Measurements from ENCODE around the gene DTX3L. TPM values are rescaled to one million over a fixed set of nuclear protein-coding genes. Genes with fewer than 3 reads are reported as not detected.

DTX3L gene
- polyA plus RNA-seq, 6 donors from 2014 or later: 10.9 to 34.1 (median 27.0) TPM

DNA sequence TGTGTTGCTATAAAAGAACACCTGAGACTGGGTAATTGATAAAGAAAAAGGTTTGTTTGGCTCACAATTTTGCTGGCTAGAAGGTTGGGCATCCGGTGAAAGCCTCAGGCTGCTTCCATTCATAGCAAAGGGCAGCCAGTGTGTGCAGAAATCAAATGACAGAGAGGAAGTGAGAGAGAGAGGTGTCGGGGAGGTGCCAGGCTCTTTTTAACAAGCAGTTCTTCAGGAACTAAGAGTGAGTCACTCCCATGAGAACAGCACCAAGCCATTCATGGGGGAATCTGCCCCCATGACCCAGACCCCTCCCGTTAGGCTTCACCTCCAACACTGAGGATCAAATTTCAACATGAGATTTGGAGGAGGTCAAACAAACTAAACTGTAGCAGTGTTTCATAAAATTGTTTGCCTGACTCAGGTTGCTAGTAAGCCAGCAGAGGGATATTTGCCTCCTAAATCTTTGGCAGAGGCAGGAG, 8.8 kb downstream of the DTX3L start:
- Mint-ChIP-seq H3K36me3 (peaks cover 7 to 11% of the 10 kb centered on the region in 2 donors), H3K4me1 (peaks cover 64 to 78% (median 75%) of the 10 kb centered on the region in 3 donors), H3K27me3 (no peaks in the 10 kb centered on the region), H3K9me3 (peaks cover 0 to 4% (median 2%) of the 10 kb centered on the region in 7 donors), H3K4me3 (peak overlapping the region in 6 of 8 donors; percentile 30 to 86 (median 48)), H3K27ac (peak overlapping the region; percentile 94 to 99 (median 97))
- DNase-seq (peak; percentile 57), ATAC-seq (ENCODE audit: low read depth in 2 of 2) (peak; percentile 13 to 15)

DNA sequence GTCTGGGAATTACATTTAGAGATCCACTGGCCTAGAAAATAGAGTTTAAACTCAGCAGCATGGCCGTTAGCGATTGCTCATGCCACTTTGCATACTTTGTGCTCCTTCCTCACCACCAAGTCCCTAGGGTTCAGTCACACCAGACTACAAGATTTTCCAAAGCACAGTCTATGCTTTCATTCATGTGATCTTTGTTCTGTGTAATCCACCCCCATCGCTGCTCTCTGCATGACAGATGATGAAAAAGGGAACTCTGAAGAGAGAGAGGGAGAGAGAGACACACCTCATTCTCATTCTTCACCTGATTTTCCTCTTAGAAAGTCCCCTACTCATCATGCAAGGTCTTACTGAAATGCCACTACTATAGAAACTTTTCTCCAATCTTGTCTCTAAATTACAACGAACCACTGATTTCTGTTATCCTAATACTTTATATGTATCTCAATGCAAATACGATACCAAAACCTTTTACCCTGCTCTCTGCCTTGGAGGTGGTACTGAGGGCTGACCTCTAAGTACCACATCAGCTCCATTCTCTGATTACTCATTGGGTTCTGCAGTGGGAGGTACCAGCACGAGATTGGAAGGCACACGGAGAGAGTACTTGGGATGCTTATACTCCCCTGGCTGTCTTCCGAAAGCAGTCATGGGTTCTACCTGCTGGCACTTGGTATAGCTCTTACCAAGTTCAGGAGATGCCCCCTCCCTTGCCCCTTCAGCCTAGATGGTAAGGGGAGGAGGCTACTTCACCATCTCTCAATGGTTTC, 12.2 kb downstream of the DTX3L start:
- DNase-seq (peak; percentile 94), ATAC-seq (ENCODE audit: low read depth in 2 of 2) (peak; percentile 88 to 90)
- Mint-ChIP-seq H3K27ac (peak overlapping the region; percentile 94 to 100 (median 100)), H3K27me3 (no peaks in the 10 kb centered on the region), H3K4me1 (peaks cover 53 to 87% (median 59%) of the 10 kb centered on the region in 3 donors), H3K36me3 (peaks cover 3 to 5% of the 10 kb centered on the region in 2 donors), H3K9me3 (peaks cover 2 to 8% (median 5%) of the 10 kb centered on the region in 7 donors), H3K4me3 (peak overlapping the region; percentile 82 to 100 (median 99))

DNA sequence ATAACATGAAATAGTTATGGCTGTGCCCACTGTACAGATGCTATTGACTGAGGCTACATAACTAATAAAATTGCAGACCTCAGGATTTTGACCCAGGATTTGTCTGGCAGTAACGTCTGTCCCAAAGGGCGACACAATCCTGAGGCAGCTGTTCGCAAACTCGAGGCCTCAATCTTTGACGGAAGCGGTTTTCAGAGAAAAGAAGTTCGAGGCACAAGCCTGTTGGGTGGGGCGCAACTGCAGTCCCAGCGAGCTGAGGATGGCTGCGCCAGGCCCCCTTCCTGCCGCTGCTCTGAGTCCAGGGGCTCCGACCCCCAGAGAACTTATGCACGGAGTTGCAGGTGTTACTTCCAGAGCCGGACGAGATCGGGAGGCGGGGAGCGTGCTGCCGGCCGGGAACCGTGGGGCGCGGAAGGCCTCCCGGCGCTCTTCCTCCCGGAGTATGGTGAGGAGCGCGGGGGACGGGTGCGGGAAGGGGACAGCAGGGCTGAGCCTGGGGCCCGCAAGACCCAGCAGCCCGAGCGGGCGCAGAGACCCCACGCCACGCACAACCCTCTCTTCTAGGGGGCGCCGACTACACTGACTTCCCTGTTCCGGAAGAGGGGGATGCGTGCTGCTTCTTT, 13.4 kb downstream of the DTX3L start, which contains the start of gene PARP15:
TSS of gene PARP15 (plus strand) at position 242 of the 623 bp plus-strand sequence. CDS start at position 260, 18 bp downstream.
- Mint-ChIP-seq H3K27ac (peak within 1 kb of the TSS; percentile 94 to 100 (median 100)), H3K9me3 (peaks cover 8 to 19% (median 15%) of the 10 kb centered on the region in 7 donors), H3K27me3 (no peaks in the 10 kb centered on the region), H3K4me1 (peaks cover 56 to 86% (median 62%) of the 10 kb centered on the region in 3 donors), H3K4me3 (peak within 1 kb of the TSS; percentile 82 to 100 (median 99)), H3K36me3 (peaks cover 15 to 16% of the 10 kb centered on the region in 2 donors)
- ATAC-seq (ENCODE audit: low read depth in 2 of 2) (no peak), DNase-seq (peak; percentile 52)

DNA sequence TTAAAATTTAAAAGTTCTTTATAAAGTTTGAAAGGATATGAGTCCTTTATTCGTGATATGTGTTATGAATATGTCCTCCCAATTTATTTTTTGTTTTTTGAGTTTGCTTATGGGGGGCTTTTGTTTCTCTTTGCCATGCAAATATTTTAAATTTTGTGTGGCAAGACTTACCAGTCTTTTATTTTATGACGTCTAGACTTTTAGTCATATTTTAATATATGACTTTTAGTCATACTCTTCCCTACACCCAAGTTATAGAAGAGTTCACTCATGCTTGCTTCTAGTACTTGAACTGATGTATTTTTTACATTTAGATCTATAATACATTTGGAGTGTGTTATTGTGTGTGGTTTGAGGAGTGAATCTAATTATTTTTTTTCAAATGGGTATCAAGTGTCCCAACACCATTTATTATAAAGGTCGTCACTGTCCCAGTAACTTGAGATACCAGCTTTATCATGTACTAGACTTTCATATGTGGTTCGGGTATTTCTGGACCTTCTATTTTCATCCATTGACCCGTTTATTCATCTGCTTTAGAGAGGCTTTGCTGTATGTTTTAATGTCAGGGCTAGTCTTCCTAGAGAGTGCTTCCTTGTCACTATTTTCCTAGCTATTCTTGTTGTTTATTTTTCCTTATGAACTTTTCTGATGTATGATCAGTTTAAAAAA, 14.1 kb downstream of the DTX3L start:
- ATAC-seq (ENCODE audit: low read depth in 2 of 2): no peak
- peaks cover 50 to 81% (median 55%) of the 10 kb centered on the region in 3 donors for H3K4me1 Mint-ChIP-seq
- DNase-seq: no peak
- H3K36me3 Mint-ChIP-seq: peaks cover 18 to 22% of the 10 kb centered on the region in 2 donors
- H3K27me3 Mint-ChIP-seq: no peaks in the 10 kb centered on the region
- H3K4me3 Mint-ChIP-seq: peak overlapping the region; percentile 82 to 100 (median 99)
- H3K27ac Mint-ChIP-seq: peak overlapping the region; percentile 94 to 100 (median 100)
- peaks cover 4 to 23% (median 19%) of the 10 kb centered on the region in 7 donors for H3K9me3 Mint-ChIP-seq

DNA sequence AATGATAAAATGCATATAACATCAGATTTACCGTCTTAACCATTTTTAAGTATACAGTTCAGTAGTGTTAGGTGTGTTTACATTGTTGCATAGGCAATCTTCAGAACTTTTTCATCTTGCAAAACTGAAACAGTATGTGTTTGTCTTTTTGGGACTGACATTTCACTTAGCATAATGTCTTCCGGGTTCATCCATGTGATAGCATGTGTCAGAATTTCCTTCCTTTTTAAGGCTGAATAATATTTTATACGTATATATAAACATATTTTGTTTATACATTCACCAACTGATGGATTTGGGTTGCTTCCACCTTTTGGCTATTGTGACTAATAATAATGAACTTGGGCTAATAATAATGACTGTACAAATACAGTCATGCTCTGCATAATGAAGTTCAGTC, 16.3 kb downstream of the DTX3L start:
- Mint-ChIP-seq H3K36me3 (peaks cover 33 to 34% of the 10 kb centered on the region in 2 donors), H3K4me3 (peak overlapping the region in 3 of 8 donors; percentile 42 to 96 (median 82)), H3K27ac (peak overlapping the region in 2 of 6 donors; percentile 53 to 80), H3K27me3 (no peaks in the 10 kb centered on the region), H3K9me3 (peaks cover 4 to 34% (median 25%) of the 10 kb centered on the region in 7 donors), H3K4me1 (peaks cover 36 to 76% (median 40%) of the 10 kb centered on the region in 3 donors)
- DNase-seq: no peak
- no peak for ATAC-seq (ENCODE audit: low read depth in 2 of 2)

DNA sequence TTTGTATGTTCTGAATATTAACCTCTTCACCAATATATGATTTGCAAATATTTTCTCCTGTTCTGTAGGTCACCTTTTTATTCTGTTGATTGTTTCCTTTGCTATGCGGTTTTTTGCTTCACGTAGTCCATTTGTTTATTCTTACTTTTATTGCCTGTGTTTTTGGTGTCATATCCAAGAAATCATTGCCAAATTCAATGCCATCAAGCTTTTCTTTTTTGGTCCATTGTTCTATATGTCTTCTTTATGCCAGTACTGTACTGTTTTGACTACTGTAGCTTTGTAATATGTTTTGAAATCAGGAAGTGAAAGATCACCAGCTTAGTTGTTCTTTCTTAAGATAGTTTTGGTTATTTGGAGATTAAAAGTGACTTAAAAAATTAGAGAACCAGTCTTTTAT, 17.5 kb downstream of the DTX3L start:
- peaks cover 29 to 75% (median 34%) of the 10 kb centered on the region in 3 donors for H3K4me1 Mint-ChIP-seq
- H3K4me3 Mint-ChIP-seq: peak overlapping the region in 3 of 8 donors; percentile 37 to 82 (median 39)

DNA sequence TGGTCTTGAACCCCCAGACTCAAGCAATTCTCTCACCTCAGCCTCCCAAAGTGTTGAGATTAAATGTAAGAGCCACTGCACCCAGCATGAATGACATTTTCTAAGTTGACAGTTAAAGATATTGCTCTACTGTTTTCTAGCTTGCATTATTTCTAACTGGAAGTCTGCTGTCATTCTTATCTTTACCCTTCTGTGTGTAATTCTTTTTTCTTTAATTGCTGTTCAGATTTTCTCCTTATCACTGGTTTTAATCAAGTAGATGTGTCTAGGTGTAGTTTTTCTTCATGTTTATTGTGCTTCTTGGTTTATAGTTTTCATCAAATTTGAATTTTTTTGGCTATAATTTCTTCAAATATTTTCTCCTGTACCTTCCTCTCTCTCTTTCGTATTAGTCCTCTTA, 18.3 kb downstream of the DTX3L start:
- Mint-ChIP-seq H3K4me3 (peak overlapping the region in 2 of 8 donors; percentile 25 to 52), H3K9me3 (peaks cover 4 to 34% (median 25%) of the 10 kb centered on the region in 7 donors), H3K36me3 (peaks cover 34 to 36% of the 10 kb centered on the region in 2 donors), H3K27me3 (no peaks in the 10 kb centered on the region), H3K27ac (peak overlapping the region in 5 of 6 donors; percentile 20 to 89 (median 83)), H3K4me1 (peaks cover 28 to 74% (median 32%) of the 10 kb centered on the region in 3 donors)
- DNase-seq (no peak), ATAC-seq (ENCODE audit: low read depth in 2 of 2) (no peak)

More for the DNA sequence above, 17.5 kb downstream of the DTX3L start:
- H3K27me3 Mint-ChIP-seq: no peaks in the 10 kb centered on the region
- H3K36me3 Mint-ChIP-seq: peaks cover 34 to 36% of the 10 kb centered on the region in 2 donors
- no peak for ATAC-seq (ENCODE audit: low read depth in 2 of 2)
- peaks cover 4 to 34% (median 25%) of the 10 kb centered on the region in 7 donors for H3K9me3 Mint-ChIP-seq
- H3K27ac Mint-ChIP-seq: peak overlapping the region in 4 of 6 donors; percentile 5 to 89 (median 64)
- DNase-seq: no peak

DNA sequence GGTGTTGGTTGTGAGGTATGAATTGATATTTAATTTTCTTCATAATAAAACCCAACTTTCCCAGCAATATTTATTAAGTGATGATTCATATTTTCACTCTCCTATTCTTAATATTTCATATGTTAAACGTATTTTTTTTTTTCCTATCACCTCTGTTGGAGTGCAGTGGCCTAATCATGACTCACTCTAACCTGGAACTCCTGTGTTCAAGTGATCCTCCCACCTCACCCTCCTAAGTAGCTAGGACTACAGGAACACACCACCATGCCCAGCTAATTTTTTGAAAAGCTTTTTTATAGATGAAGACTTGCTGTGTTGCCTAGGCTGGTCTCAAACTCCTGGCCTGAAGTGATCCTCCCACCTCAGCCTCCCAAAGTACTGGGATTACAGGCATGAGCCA, 22.0 kb downstream of the DTX3L start:
- H3K36me3 Mint-ChIP-seq: peaks cover 32 to 36% of the 10 kb centered on the region in 2 donors
- DNase-seq (no peak), ATAC-seq (ENCODE audit: low read depth in 2 of 2) (no peak)
- H3K9me3 Mint-ChIP-seq: peaks cover 4 to 34% (median 25%) of the 10 kb centered on the region in 7 donors
- no peak overlapping the region for H3K4me3 Mint-ChIP-seq
- H3K4me1 Mint-ChIP-seq: peaks cover 28 to 75% (median 48%) of the 10 kb centered on the region in 3 donors
- H3K27ac Mint-ChIP-seq: peak overlapping the region in 5 of 6 donors; percentile 5 to 87 (median 61)
- H3K27me3 Mint-ChIP-seq: no peaks in the 10 kb centered on the region

DNA sequence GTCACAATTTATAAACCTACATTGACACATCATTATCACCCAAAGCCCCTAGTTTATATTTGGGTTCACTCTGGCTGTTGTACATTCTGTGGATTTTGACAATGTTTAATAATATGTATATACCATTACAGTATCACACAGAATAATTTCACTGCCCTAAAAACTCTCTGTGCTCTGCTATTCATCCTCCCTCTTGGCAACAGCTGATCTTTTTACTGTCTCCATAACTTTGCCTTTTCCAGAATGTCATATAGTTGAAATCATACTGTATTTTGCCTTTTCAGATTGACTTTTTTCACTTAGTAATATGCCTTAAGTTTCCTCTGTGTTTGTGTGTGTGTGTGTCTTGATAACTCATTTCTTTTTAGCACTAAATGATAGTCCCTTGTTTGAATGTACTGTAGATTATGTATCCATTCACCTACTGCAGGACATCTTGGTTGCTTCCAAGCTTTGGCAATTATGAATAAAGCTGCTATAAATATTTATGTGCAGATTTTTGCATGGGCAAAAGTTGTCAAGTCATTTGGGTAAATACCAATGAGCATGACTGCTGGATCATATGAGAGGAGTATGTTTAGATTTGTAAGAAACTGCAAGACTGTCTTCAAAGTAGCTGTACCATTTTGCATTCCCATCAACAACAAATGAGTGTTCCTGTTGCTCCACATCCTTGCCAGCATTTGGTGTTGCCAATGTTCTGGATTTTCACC, 22.8 kb downstream of the DTX3L start:
- H3K27me3 Mint-ChIP-seq: no peaks in the 10 kb centered on the region
- DNase-seq (no peak), ATAC-seq (ENCODE audit: low read depth in 2 of 2) (no peak)
- no peak overlapping the region for H3K4me3 Mint-ChIP-seq
- peak overlapping the region; percentile 34 to 90 (median 72) for H3K27ac Mint-ChIP-seq
- peaks cover 0 to 26% (median 18%) of the 10 kb centered on the region in 7 donors for H3K9me3 Mint-ChIP-seq
- peaks cover 24 to 30% of the 10 kb centered on the region in 2 donors for H3K36me3 Mint-ChIP-seq
- H3K4me1 Mint-ChIP-seq: peaks cover 22 to 74% (median 42%) of the 10 kb centered on the region in 3 donors

DNA sequence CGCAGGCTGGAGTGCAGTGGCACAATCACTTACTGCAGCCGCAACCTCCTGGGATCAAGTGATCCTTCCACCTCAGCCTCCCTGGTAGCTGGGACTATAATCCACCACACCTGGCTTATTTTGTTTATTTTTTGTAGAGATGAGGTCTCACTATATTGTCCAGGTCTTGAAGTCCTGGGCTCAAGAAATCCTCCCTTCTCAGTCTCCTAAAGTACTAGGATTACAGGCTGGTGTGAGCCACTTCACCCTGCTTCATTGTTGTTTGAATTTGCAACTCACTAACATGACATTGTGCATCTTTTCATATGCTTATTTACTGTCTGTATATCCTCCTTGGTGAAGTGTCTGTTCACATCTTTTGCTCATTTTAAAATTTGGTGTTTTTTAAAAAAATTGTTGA, 23.4 kb downstream of the DTX3L start:
- H3K9me3 Mint-ChIP-seq: peaks cover 0 to 19% (median 11%) of the 10 kb centered on the region in 7 donors
- H3K27me3 Mint-ChIP-seq: no peaks in the 10 kb centered on the region
- no peak for DNase-seq
- H3K4me1 Mint-ChIP-seq: peaks cover 25 to 78% (median 49%) of the 10 kb centered on the region in 3 donors
- H3K36me3 Mint-ChIP-seq: peaks cover 17 to 27% of the 10 kb centered on the region in 2 donors
- peak overlapping the region in 1 of 6 donors; percentile 72 for H3K27ac Mint-ChIP-seq
- peak overlapping the region in 1 of 8 donors; percentile 55 for H3K4me3 Mint-ChIP-seq
- no peak for ATAC-seq (ENCODE audit: low read depth in 2 of 2)

DNA sequence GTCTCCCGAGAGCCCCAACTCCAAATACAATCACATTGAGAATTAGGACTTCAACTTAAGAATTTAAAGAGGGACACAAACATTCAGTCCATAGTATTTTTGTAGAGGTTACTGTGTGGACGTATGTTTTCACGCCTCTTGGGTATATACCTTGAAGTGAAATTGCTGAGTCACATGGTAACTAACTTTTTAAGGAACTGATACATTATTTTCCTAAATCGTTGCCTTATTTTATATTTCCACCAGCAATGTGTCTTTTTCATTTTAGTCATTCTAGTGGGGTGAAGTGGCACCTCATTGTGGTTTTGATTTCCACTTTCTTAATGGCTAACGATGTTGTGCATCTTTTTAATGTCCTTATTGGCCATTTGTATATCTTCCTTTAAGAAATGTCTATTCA, 25.2 kb downstream of the DTX3L start:
- Mint-ChIP-seq H3K4me3 (peak overlapping the region in 1 of 8 donors; percentile 72), H3K9me3 (peaks cover 0 to 5% (median 1%) of the 10 kb centered on the region in 7 donors), H3K4me1 (peaks cover 28 to 80% (median 56%) of the 10 kb centered on the region in 3 donors), H3K27ac (peak overlapping the region; percentile 56 to 85 (median 74)), H3K36me3 (peaks cover under 1 to 22% of the 10 kb centered on the region in 2 donors), H3K27me3 (no peaks in the 10 kb centered on the region)
- DNase-seq (no peak), ATAC-seq (ENCODE audit: low read depth in 2 of 2) (peak; percentile 34 to 43)

DNA sequence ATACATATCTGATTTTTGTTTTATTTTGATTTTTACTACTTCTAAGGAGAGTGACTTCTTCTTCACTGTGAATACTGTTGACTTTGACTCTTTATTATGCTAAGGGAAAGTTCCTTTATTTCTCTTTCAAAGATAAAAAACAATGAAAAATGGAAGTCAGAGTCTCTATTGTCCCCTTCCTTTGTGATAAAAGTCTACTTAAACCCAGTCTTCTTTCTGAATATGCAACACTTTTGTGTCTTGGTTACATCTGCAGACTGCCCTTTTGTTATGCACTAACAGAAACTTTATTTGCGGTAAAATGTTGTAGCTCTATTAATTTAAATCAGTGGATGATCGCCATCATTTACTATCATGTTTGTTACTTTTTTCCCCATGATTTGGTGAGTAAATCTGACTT, 26.5 kb downstream of the DTX3L start:
- DNase-seq (no peak), ATAC-seq (ENCODE audit: low read depth in 2 of 2) (no peak)
- peak overlapping the region in 3 of 8 donors; percentile 12 to 51 (median 40) for H3K4me3 Mint-ChIP-seq
- peaks cover 0 to 2% (median 0%) of the 10 kb centered on the region in 7 donors for H3K9me3 Mint-ChIP-seq
- peak overlapping the region in 3 of 6 donors; percentile 67 to 85 (median 68) for H3K27ac Mint-ChIP-seq
- H3K36me3 Mint-ChIP-seq: peaks cover 5 to 21% of the 10 kb centered on the region in 2 donors
- no peaks in the 10 kb centered on the region for H3K27me3 Mint-ChIP-seq
- H3K4me1 Mint-ChIP-seq: peaks cover 38 to 79% (median 65%) of the 10 kb centered on the region in 3 donors

All from naive B cell (primary cell).